Measurements from ENCODE around the gene SHF.

Gene SHF

DNA sequence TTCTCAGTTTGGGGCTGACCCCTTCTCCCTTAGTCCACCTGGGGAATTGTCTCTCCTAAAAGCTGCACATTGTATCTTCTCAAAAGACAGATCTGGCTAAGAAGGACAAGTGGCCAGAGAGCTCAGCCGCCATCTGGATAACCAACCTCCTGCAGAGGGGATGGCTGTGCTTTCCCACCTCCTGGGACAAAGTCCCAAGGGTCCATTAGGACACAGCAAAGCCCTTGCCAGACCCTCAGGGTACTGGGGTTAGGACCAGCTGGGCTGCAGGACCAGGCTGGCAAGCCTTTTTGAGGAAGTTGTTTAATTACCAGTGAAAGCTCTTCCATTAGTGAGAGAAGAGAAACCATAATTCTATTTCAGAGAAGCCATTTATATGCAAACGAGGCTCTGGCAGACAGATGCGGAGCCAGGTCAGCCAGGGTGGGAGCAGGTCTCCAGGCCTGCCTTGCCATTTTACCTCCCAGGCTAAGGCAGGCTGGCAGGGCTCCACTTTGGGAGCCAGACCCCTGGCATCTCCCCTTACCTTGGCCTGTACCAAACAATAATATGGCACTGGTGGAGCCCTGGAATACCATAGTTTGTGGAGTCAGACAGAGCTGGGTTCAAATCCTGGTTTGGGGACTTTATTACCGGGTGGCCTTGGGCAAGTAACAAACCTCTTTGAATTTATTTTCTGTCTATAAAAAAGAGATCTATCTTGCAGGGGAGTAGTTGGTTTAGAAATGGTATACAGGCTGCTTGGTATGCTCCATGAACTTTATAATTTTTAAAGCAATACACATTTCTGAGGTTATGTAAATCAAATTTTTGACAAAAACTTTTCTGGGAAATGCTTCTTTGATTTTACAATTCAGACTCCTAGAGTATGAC, 17.9 kb downstream of the SHF start:
- DNase-seq: no peak

DNA sequence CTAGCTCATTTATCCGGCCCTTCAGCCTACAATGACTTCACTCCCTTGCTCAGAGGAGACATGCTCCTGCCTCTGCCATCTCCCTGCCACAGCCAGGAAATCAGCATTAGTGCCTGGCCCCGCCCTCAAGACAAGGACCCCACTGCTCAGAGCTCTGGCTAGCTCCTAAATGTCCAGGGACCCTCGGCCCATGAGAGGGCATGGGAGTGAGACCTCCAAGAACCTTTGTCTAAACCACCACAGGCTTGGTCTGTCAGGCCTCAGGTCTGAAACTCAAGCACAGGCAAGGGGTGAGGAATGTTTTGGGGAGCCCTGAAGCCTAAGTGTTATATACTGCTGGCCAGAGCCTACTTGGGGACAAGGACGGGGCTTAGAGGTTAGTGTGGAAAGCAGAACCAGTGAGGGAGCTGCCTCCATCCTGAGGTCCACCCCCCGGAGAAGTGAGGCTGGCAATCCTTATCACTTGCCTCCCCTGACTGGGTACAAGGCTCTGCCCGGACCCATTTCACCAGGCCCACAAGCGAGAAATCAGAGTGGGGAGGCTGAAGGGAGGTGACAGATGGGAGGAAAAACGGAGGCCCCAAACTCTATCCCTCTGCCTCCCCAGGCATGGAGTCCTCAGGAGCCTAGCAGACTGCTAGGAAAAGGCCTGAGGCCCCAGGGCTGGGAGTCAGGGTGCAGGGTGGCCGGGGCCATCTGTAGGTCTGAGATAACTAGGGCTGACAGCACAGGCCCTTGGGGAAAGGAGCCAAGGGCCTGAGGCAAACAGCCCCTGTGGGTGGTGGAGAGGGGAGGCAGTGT, 18.8 kb downstream of the SHF start:
- peak; percentile 69 for DNase-seq

DNA sequence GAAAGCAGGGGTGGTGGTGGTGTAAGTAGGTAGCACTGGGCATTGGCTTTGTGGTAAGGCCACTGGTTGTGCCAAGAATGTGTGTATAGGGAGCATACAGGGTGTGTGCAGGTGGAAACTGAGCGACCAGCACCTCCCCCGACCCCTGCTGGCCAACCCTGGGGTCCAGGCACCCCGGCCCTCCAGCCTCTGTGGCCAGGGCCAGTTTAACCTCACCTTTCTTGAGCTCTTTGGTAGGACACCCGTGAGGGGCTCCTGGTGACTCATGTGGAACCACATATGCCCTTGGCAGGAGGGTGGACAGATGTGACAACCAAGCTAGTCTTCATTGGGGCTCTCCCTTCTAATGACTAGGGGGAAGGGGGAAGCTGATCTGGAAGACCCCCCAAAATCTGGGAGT, 19.5 kb downstream of the SHF start:
- DNase-seq: no peak

DNA sequence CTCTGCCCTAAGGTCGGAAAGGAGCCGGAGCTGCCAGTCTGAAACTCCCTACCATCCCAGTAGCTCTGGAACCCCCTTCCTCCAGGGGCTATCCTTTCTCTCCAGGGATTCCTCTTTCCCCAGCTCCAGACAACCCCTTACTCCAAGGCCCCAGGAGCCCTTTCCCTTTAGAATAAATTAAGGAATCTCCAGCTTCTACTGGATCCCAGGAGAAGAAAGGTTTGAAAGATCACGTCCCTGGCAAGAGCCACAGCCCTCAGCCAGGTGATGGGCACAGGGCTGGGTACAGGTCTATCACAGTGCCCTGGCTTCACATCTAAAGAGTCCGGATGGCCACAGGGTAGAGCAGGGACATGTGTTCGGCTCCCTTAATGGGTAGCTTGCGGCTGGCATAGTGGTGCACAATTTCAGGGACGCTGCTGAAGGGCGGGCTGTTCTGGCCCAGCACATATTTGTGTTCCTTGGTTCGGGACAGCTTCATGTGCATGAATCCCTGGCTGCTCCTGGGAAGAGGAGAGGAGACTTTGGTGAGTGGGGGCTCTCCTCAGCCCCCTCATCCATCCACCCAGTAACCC, 20.0 kb downstream of the SHF start:
- DNase-seq: no peak

DNA sequence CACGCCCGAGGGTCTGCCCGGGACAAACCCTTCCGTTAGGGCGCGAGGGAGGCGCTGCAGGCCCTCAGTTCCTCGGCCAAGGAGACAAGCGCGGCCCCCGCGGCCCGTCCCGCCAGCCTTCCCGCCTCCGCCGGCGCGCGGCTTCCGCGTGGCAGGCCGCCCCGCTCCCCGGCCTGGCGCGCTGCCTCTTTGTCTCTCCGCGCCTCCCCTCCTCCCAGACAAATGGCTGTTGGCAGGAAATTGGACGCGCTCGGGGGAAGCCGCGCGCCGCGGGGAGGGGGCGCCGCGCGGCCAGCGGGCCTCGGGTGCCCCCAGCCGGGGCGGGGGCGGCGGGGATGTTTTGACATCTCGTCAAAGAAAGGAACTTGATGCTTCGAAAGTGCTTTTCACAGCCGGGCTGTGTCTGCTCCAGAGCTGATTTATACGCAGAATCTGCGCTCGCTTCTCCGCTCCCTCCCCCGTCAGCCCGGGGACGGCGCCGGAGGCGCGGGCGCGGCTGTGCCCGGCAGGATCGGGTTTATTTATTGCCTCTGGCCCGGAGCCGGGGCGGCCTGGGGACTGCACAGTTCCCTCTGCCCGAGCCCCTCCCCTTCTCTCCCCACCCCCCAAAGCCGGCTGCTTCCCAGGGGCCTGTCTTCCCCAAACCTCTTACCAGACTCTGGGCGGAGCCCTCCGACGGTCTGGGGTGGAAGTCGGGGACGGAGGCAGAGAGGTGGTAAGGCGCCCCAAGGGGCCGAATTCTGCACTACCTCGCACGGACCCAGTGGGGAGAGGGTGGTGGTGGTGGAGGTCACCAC, 20.7 kb downstream of the SHF start:
- peak; percentile 97 for DNase-seq

DNA sequence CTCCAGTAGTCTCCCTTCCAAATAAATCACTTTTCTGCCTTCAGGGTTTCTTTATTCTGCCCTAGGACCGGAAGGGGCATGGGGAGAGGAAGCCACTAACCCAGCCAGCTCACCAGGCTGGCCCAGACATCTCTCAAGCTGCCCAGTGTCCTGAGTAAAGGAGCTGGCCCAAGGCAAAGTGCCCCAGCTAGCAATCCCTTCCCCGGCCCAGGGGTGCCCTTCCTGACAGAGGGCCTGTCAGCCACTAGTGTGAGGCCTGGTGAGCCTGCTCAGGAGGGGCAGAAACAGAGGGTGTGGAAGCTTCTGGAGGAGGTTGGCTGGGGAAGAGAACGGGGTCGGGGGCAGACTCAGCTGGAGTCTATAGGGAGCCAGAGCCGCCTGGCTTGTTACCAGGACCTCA, 22.2 kb downstream of the SHF start:
- no peak for DNase-seq

DNA sequence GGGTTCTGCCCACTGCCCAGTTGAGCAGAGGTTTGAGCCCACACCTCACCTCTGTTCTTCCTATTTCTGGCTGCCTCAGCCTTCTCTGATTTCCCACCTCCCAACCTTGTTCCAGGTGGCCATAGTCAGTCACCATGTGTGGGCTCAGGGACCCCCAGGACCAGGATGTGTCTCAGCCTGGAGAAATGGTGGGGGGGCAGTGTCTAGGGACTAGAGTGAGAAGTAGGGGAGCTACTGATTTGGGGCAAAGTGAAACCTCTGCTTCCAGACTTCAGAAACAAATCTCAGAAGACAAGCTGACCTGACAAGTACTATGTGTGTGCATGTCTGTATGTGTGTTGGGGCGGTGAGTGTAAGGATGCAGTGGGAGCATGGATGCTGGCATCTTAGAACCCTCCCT, 22.9 kb downstream of the SHF start:
- no peak for DNase-seq

DNA sequence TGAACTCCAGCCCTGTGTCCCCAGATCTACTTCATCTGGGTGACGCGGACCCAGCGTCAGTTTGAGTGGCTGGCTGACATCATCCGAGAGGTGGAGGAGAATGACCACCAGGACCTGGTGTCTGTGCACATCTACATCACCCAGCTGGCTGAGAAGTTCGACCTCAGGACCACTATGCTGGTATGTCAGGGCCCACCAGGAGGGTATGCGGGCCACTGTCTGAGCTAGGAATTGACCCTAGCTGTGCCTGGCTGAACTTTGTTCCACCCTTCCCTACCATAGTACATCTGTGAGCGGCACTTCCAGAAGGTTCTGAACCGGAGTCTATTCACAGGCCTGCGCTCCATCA, 24.3 kb downstream of the SHF start:
- DNase-seq: no peak

DNA sequence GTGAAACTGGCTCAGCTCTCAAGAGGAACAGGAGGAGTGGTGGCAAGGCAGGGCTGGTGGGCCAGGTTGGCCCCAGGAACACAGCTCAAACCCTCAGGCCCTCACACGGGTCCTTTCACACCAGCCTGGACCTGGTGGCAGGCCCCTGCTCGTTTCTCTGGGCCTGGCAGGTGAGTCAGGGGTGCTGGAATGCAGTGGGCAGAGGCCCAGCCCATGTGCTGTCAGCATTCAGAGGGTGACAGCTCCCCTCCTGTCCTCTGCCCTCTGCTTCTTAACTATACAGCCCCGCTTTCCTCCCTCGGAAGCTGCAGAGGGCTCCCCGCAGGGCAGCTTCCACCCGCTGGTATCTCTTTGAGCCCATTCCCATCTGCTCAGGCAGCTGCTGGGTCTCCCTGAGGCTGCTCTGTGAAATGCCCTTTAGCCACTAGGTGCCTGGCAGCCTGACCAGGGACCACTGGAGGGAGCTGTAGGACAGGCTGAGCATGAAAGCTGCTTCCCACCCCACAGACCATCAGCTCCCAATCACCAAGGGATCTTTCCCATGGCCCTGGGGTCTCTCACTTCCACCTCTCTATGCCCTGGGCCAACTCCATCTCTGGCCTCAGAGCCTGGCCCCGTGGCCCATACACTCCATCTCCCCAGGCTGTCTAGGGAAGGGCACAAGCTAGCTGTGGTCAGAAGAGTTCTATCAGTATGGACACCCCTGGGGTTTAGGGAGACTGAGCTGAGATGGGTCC, 24.8 kb downstream of the SHF start:
- peak; percentile 90 for DNase-seq

DNA sequence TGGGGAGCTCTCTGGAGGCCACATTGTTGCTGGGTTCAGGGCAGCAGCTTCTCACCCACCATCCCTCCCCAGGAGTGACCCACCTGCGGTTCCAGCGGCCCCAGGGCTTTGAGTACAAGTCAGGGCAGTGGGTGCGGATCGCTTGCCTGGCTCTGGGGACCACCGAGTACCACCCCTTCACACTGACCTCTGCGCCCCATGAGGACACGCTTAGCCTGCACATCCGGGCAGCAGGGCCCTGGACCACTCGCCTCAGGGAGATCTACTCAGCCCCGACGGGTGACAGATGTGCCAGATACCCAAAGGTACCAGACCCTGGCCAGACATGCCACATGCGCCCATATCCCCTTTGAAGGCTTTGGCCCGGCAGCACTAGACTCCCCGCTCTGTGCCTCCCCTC, 26.1 kb downstream of the SHF start:
- DNase-seq: no peak

DNA sequence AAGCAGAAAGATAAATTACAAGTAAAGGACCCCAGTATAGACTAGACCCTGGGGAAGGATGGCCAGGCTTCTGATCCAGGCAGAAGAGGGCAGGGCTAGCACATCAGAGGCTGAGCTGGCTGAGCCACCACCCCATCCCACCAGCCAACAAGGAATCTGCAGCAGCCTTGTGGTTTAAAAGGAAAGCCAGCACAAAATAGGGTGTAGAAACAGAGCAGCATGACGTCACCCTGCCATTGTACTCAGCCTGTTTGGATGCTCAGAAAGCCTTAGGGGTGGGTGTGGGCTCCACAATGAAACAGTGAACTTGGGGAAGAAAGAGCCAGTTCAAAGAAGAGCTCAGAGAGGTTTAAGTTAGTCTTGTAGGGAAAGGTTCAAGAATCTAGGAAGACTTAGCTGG, 29.8 kb downstream of the SHF start:
- DNase-seq: no peak

DNA sequence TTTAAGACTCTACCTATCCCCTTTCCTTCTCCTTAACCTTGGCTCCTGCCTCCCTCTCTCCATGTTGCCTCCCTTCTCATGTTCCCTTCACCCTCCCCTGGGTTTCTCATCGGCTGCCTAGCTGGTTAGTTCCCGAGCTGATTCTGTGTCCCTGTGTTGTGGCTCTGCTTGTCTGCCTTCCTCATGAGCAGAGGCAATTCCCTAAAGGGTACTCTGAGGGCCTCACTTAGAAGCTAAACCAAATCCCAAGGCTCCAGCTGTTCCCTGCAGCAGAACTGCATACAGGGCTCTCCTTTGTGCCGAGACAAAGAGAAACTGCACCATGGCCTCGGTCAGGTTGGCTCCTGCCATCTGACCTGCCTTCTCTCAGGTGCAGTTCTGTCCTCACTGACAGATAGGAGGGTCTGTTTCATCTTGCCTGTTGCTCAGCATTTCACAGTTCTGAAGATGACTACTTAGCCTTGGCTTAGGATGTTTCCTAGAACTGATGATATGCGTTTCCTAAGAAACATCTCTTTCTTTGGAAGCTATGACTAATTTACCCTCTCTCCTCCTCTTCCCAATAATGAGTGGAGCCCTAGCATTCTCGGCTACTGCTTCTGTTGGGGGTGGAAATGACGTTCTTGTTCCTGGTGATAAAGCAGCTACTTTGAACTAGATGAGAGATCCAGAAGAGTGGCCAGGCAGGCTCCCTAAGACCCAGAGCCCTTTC, 30.9 kb downstream of the SHF start:
- DNase-seq: no peak

DNA sequence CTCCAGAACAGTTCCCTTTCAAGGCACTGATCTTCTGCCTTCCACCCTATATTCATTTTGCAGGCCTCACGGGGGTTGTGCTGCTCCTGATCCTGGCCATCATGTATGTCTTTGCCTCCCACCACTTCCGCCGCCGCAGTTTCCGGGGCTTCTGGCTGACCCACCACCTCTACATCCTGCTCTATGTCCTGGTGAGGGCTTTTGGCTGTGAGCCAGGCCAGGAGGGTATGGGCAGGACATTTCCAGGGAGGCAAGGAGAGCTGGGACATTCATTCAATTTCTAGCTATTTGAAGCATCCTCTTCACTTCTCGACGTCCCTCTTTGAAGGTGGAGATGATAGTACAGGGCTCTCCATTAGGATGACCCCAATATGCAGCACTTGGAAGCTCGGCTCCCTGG, 32.0 kb downstream of the SHF start:
- DNase-seq: no peak

DNA sequence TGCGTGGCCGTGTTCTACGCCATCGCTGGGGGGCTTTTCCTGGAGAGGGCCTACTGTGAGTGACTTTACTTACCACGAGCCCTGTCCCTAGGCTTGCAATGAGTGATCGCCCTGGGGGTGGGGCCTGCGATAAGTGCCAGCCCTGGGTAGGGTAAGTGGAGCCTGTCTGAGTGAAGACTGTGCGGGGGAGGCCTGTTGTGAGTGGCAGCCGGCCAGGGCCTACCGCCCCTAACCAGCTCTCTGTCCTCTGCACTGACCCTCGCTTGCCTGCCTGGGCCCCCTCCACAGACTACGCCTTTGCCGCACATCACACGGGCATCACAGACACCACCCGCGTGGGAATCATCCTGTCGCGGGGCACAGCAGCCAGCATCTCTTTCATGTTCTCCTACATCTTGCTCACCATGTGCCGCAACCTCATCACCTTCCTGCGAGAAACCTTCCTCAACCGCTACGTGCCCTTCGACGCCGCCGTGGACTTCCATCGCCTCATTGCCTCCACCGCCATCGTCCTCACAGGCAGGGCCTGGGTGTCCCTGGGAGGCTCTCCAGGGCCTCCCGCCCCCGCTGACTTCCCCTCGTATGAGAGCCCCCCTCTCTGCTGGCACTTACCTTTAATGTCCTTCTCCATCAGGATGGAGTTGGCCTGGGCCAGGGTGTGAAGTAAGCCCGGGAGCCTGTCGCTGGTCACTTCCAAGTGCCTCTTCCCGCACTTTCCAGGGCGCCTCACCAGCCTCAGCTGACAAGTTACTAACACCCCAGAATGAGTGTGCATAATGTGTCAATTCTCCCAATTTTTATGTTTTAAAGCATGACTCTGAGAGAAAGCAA, 35.6 kb downstream of the SHF start:
- no peak for DNase-seq

DNA sequence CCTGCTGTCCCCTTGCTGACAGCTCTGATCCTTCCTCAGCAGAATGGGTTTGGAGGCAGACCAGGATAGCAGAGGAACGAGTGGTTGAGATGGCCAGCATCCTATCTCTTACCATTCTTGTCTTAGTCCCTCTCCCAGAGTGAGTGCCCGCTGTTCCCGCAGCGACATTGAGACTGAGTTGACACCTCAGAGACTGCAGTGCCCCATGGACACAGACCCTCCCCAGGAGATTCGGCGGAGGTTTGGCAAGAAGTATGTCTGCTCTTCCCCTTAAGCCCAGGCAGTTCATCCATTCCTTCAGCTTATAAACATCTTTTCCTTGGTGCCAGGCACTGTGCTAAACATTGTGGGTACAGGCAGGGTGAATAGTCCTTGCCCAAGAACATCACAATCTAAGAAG, 36.8 kb downstream of the SHF start:
- no peak for DNase-seq

DNA sequence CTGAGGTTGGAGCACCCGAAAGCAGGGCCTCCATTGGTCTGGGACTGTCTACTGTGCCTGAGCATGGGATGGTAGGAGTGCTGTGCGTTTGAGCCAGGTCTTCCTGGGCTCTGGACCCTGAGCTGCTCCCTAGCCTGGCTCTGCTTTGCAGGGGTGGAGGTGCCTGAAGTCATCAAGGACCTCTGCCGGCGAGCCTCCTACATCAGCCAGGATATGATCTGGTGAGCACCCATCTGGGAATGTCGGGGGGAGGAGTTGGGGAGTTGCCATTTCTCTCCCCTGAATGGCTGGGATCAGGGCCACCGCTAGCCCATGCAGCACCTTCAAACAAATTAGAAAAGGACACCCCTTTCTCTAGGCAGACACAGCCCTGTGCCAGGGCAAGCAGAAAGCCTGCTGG, 37.3 kb downstream of the SHF start:
- no peak for DNase-seq

DNA sequence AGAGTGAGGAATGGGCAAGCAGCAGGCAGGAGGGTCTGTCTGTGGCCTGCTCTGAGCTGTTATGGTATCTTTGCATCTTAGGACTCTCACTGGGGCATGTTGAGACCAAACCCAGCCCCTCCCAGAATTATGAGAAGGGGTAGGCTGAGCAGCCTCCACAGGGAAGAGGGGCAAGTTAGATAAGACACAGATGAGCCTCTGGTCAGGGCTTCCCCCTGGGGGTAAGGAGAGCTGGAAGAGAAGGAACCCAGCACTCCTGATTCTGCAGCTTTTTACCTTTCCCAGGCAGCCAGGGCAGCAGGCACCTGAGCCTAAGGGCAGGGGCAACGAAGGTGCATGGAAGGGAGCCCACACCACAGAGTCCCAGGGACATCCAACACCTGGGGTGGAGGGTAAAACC, 38.7 kb downstream of the SHF start:
- DNase-seq: no peak

DNA sequence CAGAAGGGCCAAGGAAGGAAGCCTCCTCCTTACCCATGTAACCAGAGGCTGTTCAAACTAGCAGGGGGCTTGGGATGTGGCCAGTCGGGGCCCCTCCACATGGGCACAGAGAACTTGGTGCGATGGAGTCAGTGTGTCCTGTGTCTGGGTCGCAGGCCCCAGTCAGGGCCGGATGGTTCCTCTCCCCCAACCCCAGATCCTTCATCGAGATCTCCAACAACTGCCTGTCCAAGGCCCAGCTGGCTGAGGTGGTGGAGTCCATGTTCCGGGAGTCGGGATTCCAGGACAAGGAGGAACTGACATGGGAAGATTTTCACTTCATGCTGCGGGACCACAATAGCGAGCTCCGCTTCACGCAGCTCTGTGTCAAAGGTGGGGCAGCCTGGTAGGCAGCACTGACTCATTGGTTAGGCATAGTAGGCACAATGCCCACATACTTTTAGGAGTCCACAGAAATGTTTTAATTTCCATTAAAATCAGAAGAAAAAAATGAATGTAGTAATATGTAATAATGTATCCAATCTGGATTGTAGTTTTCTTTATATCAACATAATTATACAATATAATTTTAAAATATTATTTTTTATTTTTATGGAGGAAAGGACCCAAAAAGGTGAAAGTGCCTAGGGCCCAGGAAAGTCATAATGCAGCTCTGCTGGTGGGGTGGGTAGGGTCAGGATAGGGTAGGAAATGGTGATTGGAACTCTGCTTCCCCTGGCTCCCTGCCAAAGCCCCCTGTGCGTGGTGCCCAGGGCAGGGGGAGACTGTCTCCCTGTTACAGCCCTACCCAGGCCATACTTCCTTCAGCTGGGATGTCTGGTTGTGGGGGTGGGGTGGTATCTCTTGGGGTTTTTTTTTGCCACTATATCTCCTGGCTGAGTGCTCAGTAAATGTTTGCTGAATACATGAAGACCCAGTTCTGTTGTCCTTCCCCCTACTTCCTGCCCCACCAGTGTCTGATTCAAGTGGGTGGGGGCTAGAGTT, 39.4 kb downstream of the SHF start:
- no peak for DNase-seq

DNA sequence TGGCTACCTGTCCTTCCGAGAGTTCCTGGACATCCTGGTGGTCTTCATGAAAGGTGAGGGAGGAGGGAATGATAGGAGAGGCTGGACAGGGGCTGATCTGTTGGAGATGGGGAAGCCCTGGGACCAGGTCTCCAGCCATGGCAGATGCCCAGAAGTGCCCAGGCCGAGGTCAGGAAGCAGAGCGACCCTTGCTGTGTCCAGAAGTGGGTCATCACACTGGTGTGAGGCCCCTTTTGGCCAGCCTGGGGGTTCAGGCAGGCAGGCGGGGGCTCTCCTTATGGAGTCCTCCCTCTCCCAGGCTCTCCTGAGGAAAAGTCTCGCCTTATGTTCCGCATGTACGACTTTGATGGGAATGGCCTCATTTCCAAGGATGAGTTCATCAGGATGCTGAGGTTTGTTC, 40.2 kb downstream of the SHF start:
- DNase-seq: no peak

DNA sequence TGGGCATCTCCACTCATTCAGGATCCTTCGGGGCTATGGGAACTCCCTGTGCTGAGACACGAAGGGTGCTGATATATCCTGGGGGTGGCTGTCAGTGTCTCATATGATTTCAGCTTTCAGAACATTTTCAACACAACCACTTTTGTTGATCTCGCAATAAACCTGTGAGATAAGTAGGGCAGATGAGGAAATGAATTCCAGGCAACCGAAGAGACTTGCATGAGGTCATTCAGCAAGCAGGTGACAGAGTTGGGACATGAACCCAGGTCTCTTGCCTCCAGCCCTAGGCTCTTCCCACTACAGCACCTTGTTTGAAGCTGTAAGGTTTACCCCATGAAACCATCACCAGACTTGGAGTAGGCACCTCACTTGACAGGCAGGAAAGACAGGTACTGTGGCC, 41.4 kb downstream of the SHF start:
- DNase-seq: no peak
